Lung (tissue), 12 donors: ENCODE data around the gene GLCCI1. TPM values are rescaled to one million over a fixed set of nuclear protein-coding genes. Genes with fewer than 3 reads are reported as not detected.

Experiments used
- ATAC-seq: fragments of 200-7000 bp; cut with Tn5 transposase; one replicate; pipeline ENCODE4 v1.9.1; 2020; ENCODE audit warnings: moderate number of reproducible peaks; ENCODE audit not compliant: insufficient read depth, low FRiP score
- DNase-seq, 3 donors: peaks; one replicate each; pipeline ENCODE4 v3.0.0-alpha.2; 2013 to 2017
- H3K27ac ChIP-seq, 2 donors: one replicate each; pipeline ENCODE4 v1.5.1; 2013; ENCODE audit warnings: mild to moderate bottlenecking in 2 of 2, moderate library complexity in 2 of 2, control low read depth in 1 of 2, inconsistent platforms in 1 of 2, low read depth in 1 of 2, low read length in 1 of 2
- H3K27me3 ChIP-seq, 3 donors: one replicate each; pipeline ENCODE4 v1.5.1; 2013; ENCODE audit warnings: low read length in 2 of 3; ENCODE audit not compliant: control insufficient read depth in 3 of 3, insufficient read depth in 3 of 3
- H3K36me3 ChIP-seq, 4 donors: one replicate each; pipeline ENCODE4 v1.5.1; 2013; ENCODE audit warnings: low read length in 4 of 4, mild to moderate bottlenecking in 1 of 4, moderate library complexity in 1 of 4; ENCODE audit not compliant: control insufficient read depth in 4 of 4, insufficient read depth in 4 of 4
- H3K4me1 ChIP-seq, 5 donors: one replicate each; pipeline ENCODE4 v1.5.1; 2013; ENCODE audit warnings: low read length in 5 of 5, mild to moderate bottlenecking in 2 of 5, moderate library complexity in 1 of 5; ENCODE audit not compliant: control insufficient read depth in 5 of 5, insufficient read depth in 5 of 5
- H3K4me3 ChIP-seq: one replicate; pipeline ENCODE4 v1.5.1; 2013; ENCODE audit warnings: mild to moderate bottlenecking, control low read depth, moderate library complexity
- H3K9ac ChIP-seq, 2 donors: one replicate each; pipeline ENCODE4 v1.5.1; 2013; ENCODE audit warnings: low read length in 2 of 2, control low read depth in 1 of 2; ENCODE audit not compliant: insufficient read depth in 1 of 2
- H3K9me3 ChIP-seq, 4 donors: one replicate each; pipeline ENCODE4 v1.5.1; 2013; ENCODE audit warnings: low read length in 3 of 4, mild to moderate bottlenecking in 1 of 4, moderate library complexity in 1 of 4; ENCODE audit not compliant: control insufficient read depth in 4 of 4, insufficient read depth in 3 of 4
- CTCF ChIP-seq: IDR thresholded peaks from 2 replicates; pipeline ENCODE4 v1.5.1; 2012; ENCODE audit warnings: mild to moderate bottlenecking; ENCODE audit errors: control extremely low read depth, extremely low read depth
- WGBS, 2 donors: extraction: QIAGEN DNeasy Blood & Tissue Kit; methylation state at CpG; one replicate each; pipeline ENCODE4 v1.1.7; 2013; 5-methylcytosine and 5-hydroxymethylcytosine counted together
- polyA plus RNA-seq, 2 donors: library from polyadenylated mRNA; stranded (reverse); fragments of 200-250 nt; gene quantifications; one replicate each; pipeline ENCODE4 v1.2.1, GENCODE V29; 2013
- total RNA-seq, 2 donors: library from RNA; depleted of rRNA in 1 of 2; stranded (reverse); fragments of >200 nt in 1 of 2; gene quantifications; one replicate each; pipeline ENCODE4 v1.2.1, GENCODE V29; 2014 to 2021
- donor health status: control.
- donor health status: control.
- donor health status: Bipolar disorder and iron deficiency.
- donor health status: healthy.
- donor health status: DM: yes; HTN: yes; CAD: no.

Gene GLCCI1
- total and polyA plus RNA-seq, 4 donors = 2.5 to 60.2 (median 21.0) TPM

- H3K27me3 ChIP-seq = no peaks in the 10 kb centered on the region
- 34 to 59% methylated on average over 1 of the region's 1 CpG for WGBS, 2 donors
- no peak overlapping the region for H3K27ac ChIP-seq
- DNase-seq (no peak), ATAC-seq (no peak)
- no peaks in the 10 kb centered on the region for H3K4me1 ChIP-seq
- no peak overlapping the region for H3K4me3 ChIP-seq
- no peaks in the 10 kb centered on the region for H3K9me3 ChIP-seq
- H3K9ac ChIP-seq = no peak overlapping the region
- H3K36me3 ChIP-seq = no peaks in the 10 kb centered on the region
- no peak for TF ChIP-seq CTCF
Measured at GRCh38 chr7:7923818-7924217, 44.8 kb upstream of the GLCCI1 start.

DNA sequence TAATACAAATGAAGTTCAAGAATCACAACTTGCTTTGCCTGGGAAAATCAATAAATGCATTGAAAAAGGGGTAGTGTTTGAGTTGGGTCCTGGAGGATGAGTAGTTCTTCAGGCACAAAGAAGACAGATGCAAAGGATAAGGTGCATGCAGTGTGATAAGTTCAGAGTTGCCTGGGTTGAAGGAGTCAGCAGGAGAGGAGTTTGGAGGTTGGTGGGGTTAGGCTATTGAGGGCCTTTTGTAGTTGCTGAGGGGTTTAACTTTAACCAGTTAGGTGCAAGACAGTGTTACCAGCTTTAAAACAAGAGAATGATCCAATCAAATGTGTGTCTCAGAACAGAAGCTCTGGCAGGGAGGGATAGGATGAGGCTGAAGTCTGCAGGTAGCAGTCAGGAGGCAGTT is 44.3 kb upstream of the GLCCI1 start:
- H3K36me3 ChIP-seq = no peaks in the 10 kb centered on the region
- no peaks in the 10 kb centered on the region for H3K9me3 ChIP-seq
- no peak for ATAC-seq
- H3K9ac ChIP-seq = no peak overlapping the region
- H3K27ac ChIP-seq = no peak overlapping the region
- H3K4me1 ChIP-seq = no peaks in the 10 kb centered on the region
- no peak for DNase-seq
- H3K4me3 ChIP-seq = no peak overlapping the region
- no peak for TF ChIP-seq CTCF
- H3K27me3 ChIP-seq = no peaks in the 10 kb centered on the region

DNA sequence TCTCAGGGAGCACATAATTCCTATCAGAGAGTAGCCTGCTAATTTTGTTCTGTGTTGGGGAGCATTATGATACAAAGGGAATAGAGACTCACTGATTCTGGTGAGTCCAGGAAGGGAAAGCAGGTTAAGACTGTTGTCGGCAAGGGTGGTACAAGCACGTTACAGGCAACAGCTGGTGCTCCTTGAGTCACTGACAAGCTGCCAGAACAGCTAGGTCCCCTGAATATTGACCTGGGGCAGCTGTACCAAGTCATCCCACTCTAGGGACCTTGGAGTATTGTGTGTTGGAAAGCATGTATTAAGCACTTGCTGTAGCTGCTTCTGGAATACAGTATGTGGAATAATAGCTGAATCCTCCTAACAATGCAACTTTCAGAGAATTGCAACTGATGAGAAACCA is 37.0 kb upstream of the GLCCI1 start:
- DNase-seq (no peak), ATAC-seq (no peak)
- Histone ChIP-seq H3K4me3 (no peak overlapping the region), H3K9ac (no peak overlapping the region), H3K27me3 (no peaks in the 10 kb centered on the region), H3K27ac (no peak overlapping the region), H3K36me3 (no peaks in the 10 kb centered on the region), H3K4me1 (peaks cover 0 to 6% (median 0%) of the 10 kb centered on the region in 5 donors), H3K9me3 (no peaks in the 10 kb centered on the region)
- TF ChIP-seq CTCF = no peak
- WGBS, 2 donors = 78 to 81% methylated on average over 2 of the region's 2 CpGs

GRCh38 chr7:7932553-7932952 is 36.0 kb upstream of the GLCCI1 start:
- WGBS, 2 donors = 96 to 97% methylated on average over 3 of the region's 3 CpGs
- no peak for ATAC-seq
- no peaks in the 10 kb centered on the region for H3K27me3 ChIP-seq

More at GRCh38 chr7:7932553-7932952, 36.0 kb upstream of the GLCCI1 start:
- no peak for TF ChIP-seq CTCF
- Histone ChIP-seq H3K9ac (no peak overlapping the region), H3K9me3 (no peaks in the 10 kb centered on the region), H3K4me1 (peaks cover 0 to 7% (median 0%) of the 10 kb centered on the region in 5 donors), H3K4me3 (no peak overlapping the region), H3K27ac (no peak overlapping the region), H3K36me3 (no peaks in the 10 kb centered on the region)
- DNase-seq = no peak
